ENCODE measurements around the gene STAG1.
"Not testable (repeated sequence)": the region's sequence is repeated elsewhere in the genome, so short reads cannot be mapped to it uniquely, and the experiment has no call there.

- TF ChIP-seq POLR2A, CTCF (IDR thresholded peaks at IDR 0.05): not testable (repeated sequence)
Measured at GRCh38 chr3:136722916-136723315, 29.3 kb downstream of the STAG1 start.
